HepG2 (cell line): ENCODE measurements around the gene DUSP9. TPM values are rescaled to one million over a fixed set of nuclear protein-coding genes. Genes with fewer than 3 reads are reported as not detected.

Experiments used
- BRF2 ChIP-seq: sonication (generic); formaldehyde crosslinking; IDR thresholded peaks from 2 replicates; pipeline ENCODE4 v1.8.1; 2022; ENCODE audit warnings: mild to moderate bottlenecking, missing genetic modification reagents
- CCAR2 ChIP-seq: fragments of 200-400 bp; formaldehyde crosslinking; optimal IDR thresholded peaks from 2 replicates; pipeline ENCODE3; 2018; ENCODE audit warnings: low read depth, mild to moderate bottlenecking, low read length, moderate library complexity
- DRAP1 ChIP-seq: IDR thresholded peaks from 2 replicates; pipeline ENCODE4 v1.6.1; 2016; ENCODE audit warnings: missing genetic modification reagents, missing compliant biosample characterization
- ELK4 ChIP-seq: sonication (generic); formaldehyde crosslinking; IDR thresholded peaks from 2 replicates; pipeline ENCODE4 v1.9.0; 2021; ENCODE audit warnings: missing genetic modification reagents, borderline replicate concordance
- HNRNPK ChIP-seq: fragments of 200-400 bp; formaldehyde crosslinking; IDR thresholded peaks from 2 replicates; pipeline ENCODE4 v1.6.1; 2018; ENCODE audit warnings: low read length, low read depth, moderate library complexity, mild to moderate bottlenecking; ENCODE audit not compliant: poor library complexity, severe bottlenecking
- NFYC ChIP-seq: IDR thresholded peaks from 2 replicates; pipeline ENCODE4 v1.6.1; 2016; ENCODE audit warnings: missing genetic modification reagents, missing compliant biosample characterization
- PHF21A ChIP-seq: sonication (generic); formaldehyde crosslinking; IDR thresholded peaks from 2 replicates; pipeline ENCODE4 v1.5.0; 2020; ENCODE audit warnings: mild to moderate bottlenecking, missing genetic modification reagents
- POLR2AphosphoS5 ChIP-seq: IDR thresholded peaks from 2 replicates; pipeline ENCODE4 v1.6.1; 2012; ENCODE audit warnings: low read depth, low read length
- RELA ChIP-seq: sonication (generic); formaldehyde crosslinking; IDR thresholded peaks from 2 replicates; pipeline ENCODE4 v1.4.0; 2020; ENCODE audit warnings: missing genetic modification reagents
- YY1 ChIP-seq: IDR thresholded peaks from 2 replicates; pipeline ENCODE4 v1.6.1; 2011; ENCODE audit warnings: low read length, low read depth, moderate library complexity, mild to moderate bottlenecking; ENCODE audit not compliant: insufficient read depth, insufficient replicate concordance
- ZC3H4 ChIP-seq: sonication (generic); formaldehyde crosslinking; IDR thresholded peaks from 2 replicates; pipeline ENCODE4 v1.4.0; 2020; ENCODE audit warnings: missing genetic modification reagents, borderline replicate concordance
- ZNF263 ChIP-seq: sonication (generic); formaldehyde crosslinking; IDR thresholded peaks from 2 replicates; pipeline ENCODE4 v1.4.0; 2020; ENCODE audit warnings: missing genetic modification reagents
- ZNF333 ChIP-seq: sonication (generic); formaldehyde crosslinking; IDR thresholded peaks from 2 replicates; pipeline ENCODE4 v1.4.0; 2020; ENCODE audit warnings: mild to moderate bottlenecking, missing genetic modification reagents, borderline replicate concordance
- ZNF343 ChIP-seq: sonication (generic); formaldehyde crosslinking; IDR thresholded peaks from 2 replicates; pipeline ENCODE4 v1.4.0; 2020; ENCODE audit warnings: mild to moderate bottlenecking, missing genetic modification reagents
- ZNF556 ChIP-seq: sonication (generic); formaldehyde crosslinking; IDR thresholded peaks from 2 replicates; pipeline ENCODE4 v1.4.0; 2020; ENCODE audit warnings: mild to moderate bottlenecking, missing genetic modification reagents, borderline replicate concordance
- polyA plus RNA-seq, 8 experiments: library from polyadenylated mRNA; depleted of rRNA in 3 of 8; stranded (reverse) in 7 of 8; unstranded in 1 of 8; fragments of >200 nt; fragmentation: Illumina TruSeq in 4 of 8; extraction: Trizol in 4 of 8; gene quantifications; 2 replicates each; pipeline versions ENCODE4 v1.2.1 to v1.2.3, GENCODE V29; 2011 to 2016; ENCODE audit warnings: low read depth in 4 of 8, missing spikeins in 1 of 8, mixed read lengths in 1 of 8; ENCODE audit not compliant: insufficient read depth in 1 of 8
- total RNA-seq, 5 experiments: library from RNA; depleted of rRNA; stranded (reverse); fragments of >200 nt; fragmentation: Illumina TruSeq; extraction: Trizol; gene quantifications; 2 replicates each; pipeline ENCODE4 v1.2.3, GENCODE V29; 2016; ENCODE audit warnings: low read depth in 1 of 5
- TF ChIP-seq, protein P1 (sequence below): sonication (generic); formaldehyde crosslinking; conservative IDR thresholded peaks from 2 replicates; pipeline ENCODE4 v1.8.1; 2023; ENCODE audit warnings: missing genetic modification reagents
- TF ChIP-seq, protein P2 (sequence below): sonication (generic); formaldehyde crosslinking; conservative IDR thresholded peaks from 2 replicates; pipeline ENCODE4 v1.8.0; 2022; ENCODE audit warnings: missing genetic modification reagents
- TF ChIP-seq, protein P3 (sequence below): sonication (generic); formaldehyde crosslinking; IDR thresholded peaks from 2 replicates; pipeline ENCODE4 v1.4.0; 2020; ENCODE audit warnings: missing genetic modification reagents
- TF ChIP-seq, protein P4 (sequence below): sonication (generic); formaldehyde crosslinking; conservative IDR thresholded peaks from 2 replicates; pipeline ENCODE4 v1.4.0; 2020; ENCODE audit warnings: missing genetic modification reagents

The DUSP9 gene
- total and polyA plus RNA-seq, 2 of the 13 experiments (the other 11 are each of a cell fraction or from before 2014, with no cell fraction given): 235 to 435 TPM

DNA sequence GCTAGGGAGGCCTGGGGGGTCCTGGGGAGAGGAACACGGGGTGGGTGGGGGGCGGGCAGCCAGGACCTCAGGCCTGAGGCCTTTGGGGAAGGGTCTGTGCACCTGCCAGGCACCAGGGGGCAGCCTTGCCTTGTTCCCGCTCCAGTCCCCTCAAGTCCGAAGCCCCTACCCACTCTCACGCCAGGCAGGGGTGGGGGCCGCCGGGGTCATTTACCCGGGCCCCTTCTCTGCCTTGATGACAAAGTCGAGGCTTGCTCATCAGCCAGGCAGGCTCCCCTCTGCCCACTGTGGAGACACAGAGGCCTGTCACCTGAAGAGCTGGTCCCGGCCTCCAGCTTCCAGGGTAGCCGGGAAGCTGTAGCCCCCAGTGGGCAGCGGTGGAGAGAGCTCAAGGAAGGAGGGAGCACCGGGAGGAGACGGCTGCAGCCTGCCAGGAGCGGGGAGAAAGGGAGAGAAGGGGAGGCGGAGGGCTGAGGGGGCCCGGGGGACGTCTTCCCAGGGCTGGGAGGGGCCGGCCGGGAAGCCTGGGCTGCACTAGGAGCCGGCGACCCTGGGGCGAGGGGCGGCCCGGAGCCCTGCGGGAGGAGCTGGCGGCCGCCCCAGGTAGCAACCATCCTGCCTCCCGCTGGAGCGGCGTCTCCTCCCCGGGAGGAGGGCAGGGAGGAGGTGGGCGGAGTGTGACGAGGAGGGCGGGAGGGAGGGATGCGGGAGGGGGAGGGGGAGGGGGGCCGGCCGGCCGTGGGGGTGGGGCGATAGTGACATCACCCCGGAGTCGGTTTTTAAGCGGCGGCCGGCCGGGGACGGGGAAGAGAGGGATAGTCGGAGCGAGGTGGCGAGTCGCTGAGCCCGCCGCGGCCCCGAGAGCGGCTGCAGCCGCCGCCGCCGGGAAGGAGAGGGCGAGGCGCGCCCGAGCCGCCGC lies 40.4 kb downstream of the DUSP9 start, which contains the start of gene SLC6A8 (continued):
- TF ChIP-seq, protein P1, sequence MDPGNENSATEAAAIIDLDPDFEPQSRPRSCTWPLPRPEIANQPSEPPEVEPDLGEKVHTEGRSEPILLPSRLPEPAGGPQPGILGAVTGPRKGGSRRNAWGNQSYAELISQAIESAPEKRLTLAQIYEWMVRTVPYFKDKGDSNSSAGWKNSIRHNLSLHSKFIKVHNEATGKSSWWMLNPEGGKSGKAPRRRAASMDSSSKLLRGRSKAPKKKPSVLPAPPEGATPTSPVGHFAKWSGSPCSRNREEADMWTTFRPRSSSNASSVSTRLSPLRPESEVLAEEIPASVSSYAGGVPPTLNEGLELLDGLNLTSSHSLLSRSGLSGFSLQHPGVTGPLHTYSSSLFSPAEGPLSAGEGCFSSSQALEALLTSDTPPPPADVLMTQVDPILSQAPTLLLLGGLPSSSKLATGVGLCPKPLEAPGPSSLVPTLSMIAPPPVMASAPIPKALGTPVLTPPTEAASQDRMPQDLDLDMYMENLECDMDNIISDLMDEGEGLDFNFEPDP (CRISPR knock-in tag): no peak
- TF ChIP-seq HNRNPK (peak; percentile 31), YY1 (no peak), BRF2 (CRISPR knock-in tag) (no peak), ZNF263 (CRISPR knock-in tag) (peak; percentile 76), ZNF343 (no peak), POLR2AphosphoS5 (peak; percentile 56), PHF21A (CRISPR knock-in tag) (0 out of 2 replicates have a peak, but pooled peaks have one; percentile 19), CCAR2 (no peak), RELA (CRISPR knock-in tag) (no peak), ZNF333 (no peak), NFYC (no peak), ZNF556 (CRISPR knock-in tag) (no peak), DRAP1 (CRISPR knock-in tag) (peak; percentile 72), ELK4 (CRISPR knock-in tag) (no peak), ZC3H4 (CRISPR knock-in tag) (no peak)
- TF ChIP-seq, protein P2, sequence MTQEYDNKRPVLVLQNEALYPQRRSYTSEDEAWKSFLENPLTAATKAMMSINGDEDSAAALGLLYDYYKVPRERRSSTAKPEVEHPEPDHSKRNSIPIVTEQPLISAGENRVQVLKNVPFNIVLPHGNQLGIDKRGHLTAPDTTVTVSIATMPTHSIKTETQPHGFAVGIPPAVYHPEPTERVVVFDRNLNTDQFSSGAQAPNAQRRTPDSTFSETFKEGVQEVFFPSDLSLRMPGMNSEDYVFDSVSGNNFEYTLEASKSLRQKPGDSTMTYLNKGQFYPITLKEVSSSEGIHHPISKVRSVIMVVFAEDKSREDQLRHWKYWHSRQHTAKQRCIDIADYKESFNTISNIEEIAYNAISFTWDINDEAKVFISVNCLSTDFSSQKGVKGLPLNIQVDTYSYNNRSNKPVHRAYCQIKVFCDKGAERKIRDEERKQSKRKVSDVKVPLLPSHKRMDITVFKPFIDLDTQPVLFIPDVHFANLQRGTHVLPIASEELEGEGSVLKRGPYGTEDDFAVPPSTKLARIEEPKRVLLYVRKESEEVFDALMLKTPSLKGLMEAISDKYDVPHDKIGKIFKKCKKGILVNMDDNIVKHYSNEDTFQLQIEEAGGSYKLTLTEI: no peak
- TF ChIP-seq, protein P3, sequence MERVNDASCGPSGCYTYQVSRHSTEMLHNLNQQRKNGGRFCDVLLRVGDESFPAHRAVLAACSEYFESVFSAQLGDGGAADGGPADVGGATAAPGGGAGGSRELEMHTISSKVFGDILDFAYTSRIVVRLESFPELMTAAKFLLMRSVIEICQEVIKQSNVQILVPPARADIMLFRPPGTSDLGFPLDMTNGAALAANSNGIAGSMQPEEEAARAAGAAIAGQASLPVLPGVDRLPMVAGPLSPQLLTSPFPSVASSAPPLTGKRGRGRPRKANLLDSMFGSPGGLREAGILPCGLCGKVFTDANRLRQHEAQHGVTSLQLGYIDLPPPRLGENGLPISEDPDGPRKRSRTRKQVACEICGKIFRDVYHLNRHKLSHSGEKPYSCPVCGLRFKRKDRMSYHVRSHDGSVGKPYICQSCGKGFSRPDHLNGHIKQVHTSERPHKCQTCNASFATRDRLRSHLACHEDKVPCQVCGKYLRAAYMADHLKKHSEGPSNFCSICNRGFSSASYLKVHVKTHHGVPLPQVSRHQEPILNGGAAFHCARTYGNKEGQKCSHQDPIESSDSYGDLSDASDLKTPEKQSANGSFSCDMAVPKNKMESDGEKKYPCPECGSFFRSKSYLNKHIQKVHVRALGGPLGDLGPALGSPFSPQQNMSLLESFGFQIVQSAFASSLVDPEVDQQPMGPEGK (CRISPR knock-in tag): peak; percentile 25; the same call in 1 of the 2 replicates
- TF ChIP-seq, protein P4, sequence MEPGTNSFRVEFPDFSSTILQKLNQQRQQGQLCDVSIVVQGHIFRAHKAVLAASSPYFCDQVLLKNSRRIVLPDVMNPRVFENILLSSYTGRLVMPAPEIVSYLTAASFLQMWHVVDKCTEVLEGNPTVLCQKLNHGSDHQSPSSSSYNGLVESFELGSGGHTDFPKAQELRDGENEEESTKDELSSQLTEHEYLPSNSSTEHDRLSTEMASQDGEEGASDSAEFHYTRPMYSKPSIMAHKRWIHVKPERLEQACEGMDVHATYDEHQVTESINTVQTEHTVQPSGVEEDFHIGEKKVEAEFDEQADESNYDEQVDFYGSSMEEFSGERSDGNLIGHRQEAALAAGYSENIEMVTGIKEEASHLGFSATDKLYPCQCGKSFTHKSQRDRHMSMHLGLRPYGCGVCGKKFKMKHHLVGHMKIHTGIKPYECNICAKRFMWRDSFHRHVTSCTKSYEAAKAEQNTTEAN (CRISPR knock-in tag): no peak
